Activated CD8-positive, alpha-beta memory T cell treated with anti-CD3 and anti-CD28 coated beads, Interleukin-2, amount 50 U/mL, for 1 hour (primary cell): ENCODE measurements around the gene HOXD4.

ENCODE experiments used
- DNase-seq: peaks from one replicate; pipeline ENCODE4 v3.0.0-alpha.2; 2020; ENCODE audit errors: extremely low read depth

Gene HOXD4

GRCh38 chr2:176156807-176157498 is 5.6 kb downstream of the HOXD4 start, which contains the start of gene HOXD3:
Gene HOXD3, plus strand, starts transcription at chr2:176157307. Its CDS starts 11,808 bp downstream, at chr2:176169115.
- no peak for DNase-seq

- no peak for DNase-seq
These were observed 6.3 kb downstream of the HOXD4 start for GRCh38 chr2:176157499-176158185.

- DNase-seq, result no peak
These were observed 6.8 kb downstream of the HOXD4 start for GRCh38 chr2:176158186-176158591.

DNA sequence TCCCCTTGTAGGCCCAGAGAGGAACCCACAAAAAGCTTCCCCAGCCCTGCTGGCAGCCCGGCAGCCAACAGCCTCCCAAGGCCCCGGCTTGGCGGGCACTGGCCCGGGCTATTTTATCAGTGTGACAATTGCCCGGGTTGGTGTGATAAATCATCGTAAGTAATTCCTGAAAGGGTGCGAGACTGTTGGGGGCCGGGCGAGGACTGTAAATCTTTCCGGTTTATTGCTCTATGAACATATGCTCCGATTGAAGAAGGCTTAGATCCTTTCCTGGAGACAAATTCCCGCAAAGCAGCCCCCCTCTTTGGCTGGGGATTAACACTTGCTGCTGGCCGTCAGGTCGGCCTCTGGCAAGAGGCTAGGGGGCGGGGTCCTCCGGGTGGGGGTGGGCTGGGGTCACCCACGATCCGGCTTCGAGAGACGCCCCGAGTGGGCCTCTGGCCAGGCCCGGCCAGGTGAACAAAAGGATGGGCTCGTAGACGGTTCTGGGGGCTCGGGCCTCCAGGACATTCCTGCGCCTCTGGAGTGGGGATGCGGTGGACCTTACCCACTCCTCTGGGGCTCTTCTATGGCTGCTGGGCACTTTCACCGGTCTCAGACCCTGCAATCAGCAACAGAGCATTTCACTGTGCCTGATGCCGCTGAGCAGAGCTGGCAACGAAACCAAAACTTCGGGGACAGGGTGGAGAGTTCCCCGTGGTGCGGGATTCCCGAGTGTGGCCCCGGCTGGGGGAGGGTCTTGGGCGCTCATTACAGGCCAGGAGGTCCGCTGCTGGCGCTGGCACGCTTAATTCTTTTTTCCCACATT is 7.7 kb downstream of the HOXD4 start:
- no peak for DNase-seq

DNA sequence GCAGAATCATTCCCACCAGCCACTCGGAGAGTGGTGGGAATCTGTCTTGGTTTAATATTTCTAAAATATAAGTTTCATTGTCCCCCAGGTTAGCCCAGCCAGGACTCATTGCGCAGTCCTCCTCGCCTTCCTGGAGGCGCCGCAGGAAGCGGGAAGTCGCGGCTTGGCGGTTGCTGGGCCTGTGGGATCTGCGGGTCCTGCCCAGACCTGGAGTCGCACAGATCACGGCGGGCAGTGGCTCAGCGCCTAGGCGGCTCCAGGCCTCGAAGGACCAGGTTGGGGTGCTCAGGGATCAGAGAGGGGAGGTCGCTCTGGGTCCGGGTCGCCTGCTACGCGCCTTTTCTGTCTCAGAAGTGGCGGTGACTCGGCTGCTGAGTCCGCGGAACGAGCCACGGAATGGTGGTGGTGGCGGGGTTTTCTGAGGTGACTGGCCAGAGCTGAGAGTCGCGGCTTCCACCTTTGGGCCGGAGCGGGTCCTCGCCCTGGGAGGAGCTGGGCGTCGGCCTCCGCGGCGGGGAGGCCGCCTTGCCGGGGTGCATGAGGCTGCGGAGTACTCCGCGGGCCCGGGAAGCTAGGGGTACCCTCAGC is 8.4 kb downstream of the HOXD4 start:
- DNase-seq, result no peak

DNA sequence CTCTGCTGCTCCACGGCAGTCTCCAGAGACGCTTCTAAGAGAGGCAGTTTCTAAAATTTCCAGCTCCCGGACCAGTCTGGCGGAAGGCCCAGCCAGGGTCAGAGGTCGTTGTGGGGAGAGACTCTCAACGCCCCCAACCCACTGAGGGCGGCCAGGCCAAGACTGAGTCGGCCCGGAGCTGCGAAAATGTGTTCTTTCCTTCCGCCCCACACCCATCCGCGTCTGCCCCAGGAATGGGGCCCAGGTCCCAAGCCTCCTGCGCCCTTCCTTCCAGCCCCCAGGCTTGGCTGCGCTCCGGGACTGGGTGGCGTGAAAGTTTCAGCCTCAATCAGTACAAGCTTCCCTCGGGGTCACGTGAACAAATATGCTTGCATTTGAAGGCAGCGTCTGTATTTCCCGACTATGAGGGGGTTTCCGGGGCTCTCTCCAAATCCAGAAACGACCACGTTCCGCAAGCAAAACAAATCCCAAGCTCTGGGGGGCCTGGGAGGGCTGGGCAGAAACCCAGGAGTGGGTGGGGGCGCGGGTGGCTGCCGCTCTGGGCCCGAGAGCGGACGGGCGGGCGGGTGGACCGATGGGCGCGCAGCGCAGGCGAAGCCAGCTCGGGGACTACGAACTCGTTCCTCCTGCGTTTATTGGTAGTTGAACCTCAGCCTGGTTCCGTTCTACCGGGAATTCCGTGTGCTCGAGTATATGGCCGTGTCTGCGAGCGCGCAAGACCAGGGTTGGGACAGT is 9.1 kb downstream of the HOXD4 start:
- no peak for DNase-seq

DNA sequence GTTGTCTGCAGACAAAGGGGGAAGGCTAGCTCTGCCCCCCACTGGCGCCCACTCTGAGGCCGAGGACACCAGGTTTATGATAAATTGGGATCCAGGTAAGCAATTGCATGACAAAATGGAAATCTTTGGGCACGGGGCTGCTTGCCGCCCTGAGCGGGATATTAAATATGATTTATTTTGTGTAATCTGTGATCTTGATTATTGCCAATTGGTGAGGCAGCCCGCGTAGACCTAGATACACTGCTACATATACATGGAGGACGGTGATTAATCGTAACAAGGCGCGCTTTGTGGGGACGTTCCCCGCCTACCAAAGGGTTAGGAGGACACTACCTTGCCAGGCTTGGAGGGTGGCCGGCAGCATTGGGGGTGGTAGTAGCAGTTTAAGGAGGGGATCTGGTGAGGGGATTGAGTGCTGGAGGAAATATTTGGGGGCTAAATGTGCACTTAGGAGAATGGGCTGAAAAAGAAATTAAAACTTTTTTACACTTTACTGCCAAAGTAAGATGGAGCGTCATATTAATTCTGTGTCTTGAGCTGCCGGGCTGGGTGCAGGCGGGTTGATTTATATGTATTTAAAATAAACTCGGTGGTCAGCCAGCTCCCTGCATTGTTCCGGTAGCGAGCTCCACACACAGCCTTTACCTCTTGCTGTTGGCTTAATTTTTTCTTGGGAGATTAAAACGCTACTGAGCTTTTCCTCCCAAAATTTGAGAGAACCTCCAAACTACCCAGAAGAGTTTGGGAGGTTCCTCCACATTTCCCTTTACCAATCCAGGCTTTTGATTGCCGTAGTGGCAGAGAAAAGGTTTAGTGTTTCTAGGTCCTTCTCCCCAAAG is 9.9 kb downstream of the HOXD4 start:
- DNase-seq, result no peak

DNA sequence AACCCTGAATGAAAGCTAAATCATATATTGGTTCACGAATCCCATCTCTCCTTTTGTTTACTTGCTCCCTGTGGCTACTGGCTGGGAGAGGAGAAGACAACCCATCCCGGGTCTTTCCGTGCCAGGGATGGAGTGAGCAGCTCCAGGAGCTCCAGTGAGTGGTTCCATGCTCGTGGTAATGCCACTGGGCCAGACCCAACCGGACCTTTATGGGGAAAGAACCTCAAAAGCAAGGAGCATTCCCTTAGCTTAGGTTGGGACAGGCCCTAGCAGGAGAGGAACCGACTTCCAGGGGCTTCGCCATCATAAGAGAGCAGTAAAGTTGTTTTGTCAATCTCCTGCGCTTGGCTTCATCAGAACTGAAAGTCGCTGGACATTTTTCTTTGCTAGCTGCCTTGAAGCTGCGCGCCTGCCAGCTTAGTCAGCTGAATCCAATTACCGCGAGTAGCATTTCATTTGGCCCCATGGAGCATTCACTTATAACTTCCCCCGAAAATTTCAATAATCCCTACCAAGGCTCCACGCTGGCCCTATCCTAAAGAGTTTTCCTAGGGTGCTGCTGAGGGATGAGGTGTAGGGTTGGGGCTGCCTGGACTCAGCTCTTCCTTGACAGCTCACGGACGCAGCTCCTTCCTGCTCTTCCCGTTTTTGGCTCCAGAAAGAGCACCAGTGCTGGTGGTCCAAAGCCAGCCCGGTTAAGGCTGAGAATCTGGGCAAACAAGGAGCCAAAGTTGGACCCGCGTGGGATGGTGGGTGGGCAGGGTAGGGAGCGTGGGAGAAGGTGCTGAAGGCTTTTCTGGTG is 10.7 kb downstream of the HOXD4 start:
- DNase-seq, result no peak

DNA sequence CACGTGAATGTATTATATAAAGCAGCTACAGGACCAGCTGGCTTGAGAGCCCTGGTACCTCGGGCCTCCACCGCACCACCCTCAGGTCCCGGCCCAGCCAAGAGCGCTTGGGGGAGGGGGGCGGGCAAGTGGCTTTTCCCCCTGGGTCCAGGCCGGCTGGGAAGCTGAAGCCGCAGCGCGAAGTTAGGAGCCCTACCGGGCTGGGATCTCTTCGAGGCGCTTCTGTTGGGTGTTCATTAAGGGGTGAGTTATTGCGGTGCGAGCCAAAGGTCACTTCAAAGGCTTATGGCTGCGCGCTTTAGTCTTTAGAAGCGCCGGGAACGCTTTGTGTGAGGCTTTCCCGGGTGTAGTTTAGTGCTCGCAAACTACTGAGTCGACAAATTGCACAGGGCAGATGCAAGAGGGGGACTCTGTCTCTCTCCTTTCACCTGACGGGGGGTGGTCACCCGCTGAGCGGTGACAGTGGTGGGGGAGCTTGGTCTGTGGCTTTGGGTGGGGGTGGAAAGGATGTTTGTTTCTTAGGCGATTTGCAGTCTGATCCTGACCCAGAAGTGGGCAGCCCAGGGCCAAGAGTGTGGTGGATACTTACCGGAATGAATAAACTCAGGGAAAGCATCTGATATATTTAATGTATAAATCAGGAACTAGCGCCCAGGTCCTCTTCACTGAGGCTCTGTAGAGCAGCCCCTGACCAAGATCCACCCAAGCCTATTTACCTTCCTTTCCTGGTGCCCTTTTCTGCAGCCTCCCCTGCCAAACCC is 11.7 kb downstream of the HOXD4 start:
- DNase-seq, result no peak

DNA sequence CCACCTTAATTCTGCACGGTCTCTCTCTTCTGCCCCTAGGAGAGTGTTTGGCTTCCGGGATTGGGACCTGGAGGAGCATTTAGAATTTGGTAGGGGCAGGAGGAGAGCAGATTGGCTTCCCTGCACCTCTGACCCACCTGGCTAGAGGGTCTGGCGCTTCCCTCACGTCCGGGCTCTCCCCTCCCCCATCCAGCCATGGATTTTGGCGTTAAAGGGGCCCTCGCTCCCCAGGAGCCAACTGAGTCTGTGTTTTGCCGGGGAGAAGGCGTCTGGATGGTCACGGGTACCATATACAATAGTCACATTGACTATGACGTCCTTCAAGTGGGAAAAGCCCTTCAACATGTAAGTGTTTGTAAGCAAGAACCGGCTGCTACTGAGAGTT is 12.3 kb downstream of the HOXD4 start:
- DNase-seq, result no peak

GRCh38 chr2:176164201-176164600 is 12.9 kb downstream of the HOXD4 start:
- DNase-seq, result no peak

GRCh38 chr2:176164611-176165369 is 13.4 kb downstream of the HOXD4 start:
- DNase-seq, result no peak

- DNase-seq, result no peak
These were observed 14.2 kb downstream of the HOXD4 start for GRCh38 chr2:176165370-176166050.

DNA sequence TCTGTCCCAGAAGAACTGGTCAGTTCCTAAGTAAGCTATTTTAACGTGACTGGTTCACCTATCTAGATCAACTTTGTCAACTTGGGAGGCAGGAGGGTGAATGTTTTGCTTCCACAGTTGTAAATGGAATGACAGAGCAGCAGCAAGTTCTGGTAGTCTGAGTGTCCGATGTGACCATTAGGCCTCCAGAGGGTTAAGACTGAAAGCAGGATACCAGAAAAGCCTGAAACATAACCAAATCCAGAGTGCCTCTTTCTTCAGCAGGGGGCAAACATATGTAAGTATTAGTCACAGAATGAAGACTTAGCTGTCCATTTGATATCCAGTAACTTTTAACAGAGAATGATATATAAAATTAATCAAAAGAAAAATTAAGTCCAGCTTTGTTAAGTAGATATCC is 14.9 kb downstream of the HOXD4 start:
- DNase-seq, result no peak

- no peak for DNase-seq
These were observed 16.0 kb downstream of the HOXD4 start for GRCh38 chr2:176167398-176167797.

- DNase-seq, result no peak
These were observed 17.8 kb downstream of the HOXD4 start for GRCh38 chr2:176169181-176169580.

DNA sequence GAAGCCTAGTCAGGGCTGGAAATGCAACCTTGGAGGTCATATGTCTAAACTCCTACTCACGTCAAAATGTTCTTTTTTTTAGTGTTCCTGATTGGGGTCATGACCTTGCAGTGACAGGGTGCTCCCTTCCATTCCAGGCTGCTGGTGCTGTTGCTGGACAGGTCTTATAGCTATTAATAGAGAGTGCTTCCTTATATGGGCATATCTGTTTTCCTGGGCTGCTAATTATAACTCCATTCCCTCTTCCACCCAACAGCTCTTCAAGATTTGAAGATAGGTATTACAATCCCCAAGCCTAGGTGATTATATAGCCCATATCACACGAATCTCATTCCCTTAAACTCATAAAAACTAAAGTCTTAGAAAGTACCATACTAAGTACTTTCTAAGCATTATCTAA is 18.4 kb downstream of the HOXD4 start:
- DNase-seq, result no peak
